Smooth muscle cell (in vitro differentiated cells): ENCODE results near the gene ADCY2. TPM values are rescaled to one million over a fixed set of nuclear protein-coding genes. Genes with fewer than 3 reads are reported as not detected.

Experiments used
- DNase-seq: peaks from one replicate; lab custom pipeline; 2025; ENCODE audit not compliant: unreplicated experiment; lab: John Stamatoyannopoulos, UW
- H2AFZ ChIP-seq: fragments of 200-600 bp; sonication (generic); 2 replicates; pipeline ENCODE4 v1.6.0; 2016; ENCODE audit warnings: antibody characterized with exemption, low read depth, mild to moderate bottlenecking
- H3F3A ChIP-seq: fragments of 200-600 bp; sonication (generic); 2 replicates; pipeline ENCODE4 v1.6.0; 2017; ENCODE audit warnings: antibody characterized with exemption, low read depth
- H3K27ac ChIP-seq: fragments of 200-600 bp; sonication (generic); 2 replicates; pipeline ENCODE4 v1.5.1; 2016; ENCODE audit warnings: low read depth, mild to moderate bottlenecking
- H3K27me3 ChIP-seq: fragments of 200-600 bp; sonication (generic); 2 replicates; pipeline ENCODE4 v1.6.1; 2016; ENCODE audit warnings: low read depth, mild to moderate bottlenecking
- H3K36me3 ChIP-seq: fragments of 200-600 bp; sonication (generic); 2 replicates; pipeline ENCODE4 v1.5.1; 2016; ENCODE audit warnings: low read depth
- H3K4me1 ChIP-seq: fragments of 200-600 bp; sonication (generic); 2 replicates; pipeline ENCODE4 v1.5.1; 2016; ENCODE audit warnings: low read depth
- H3K4me2 ChIP-seq: fragments of 200-600 bp; sonication (generic); 2 replicates; pipeline ENCODE4 v1.6.0; 2016; ENCODE audit warnings: mild to moderate bottlenecking
- H3K4me3 ChIP-seq: fragments of 200-600 bp; sonication (generic); 2 replicates; pipeline ENCODE4 v1.5.1; 2016; ENCODE audit warnings: mild to moderate bottlenecking
- H3K79me2 ChIP-seq: fragments of 200-600 bp; sonication (generic); 2 replicates; pipeline ENCODE4 v1.6.0; 2016; ENCODE audit warnings: low read depth, mild to moderate bottlenecking
- H3K9ac ChIP-seq: fragments of 200-600 bp; sonication (generic); 2 replicates; pipeline ENCODE4 v1.6.0; 2016; ENCODE audit warnings: low read depth
- H3K9me3 ChIP-seq: fragments of 200-600 bp; sonication (generic); replicated peaks from 2 replicates; pipeline ENCODE4 v1.5.1; 2016; ENCODE audit warnings: low read depth
- H4K20me1 ChIP-seq: fragments of 200-600 bp; sonication (generic); 2 replicates; pipeline ENCODE4 v1.6.0; 2016; ENCODE audit warnings: low read depth
- CTCF ChIP-seq: fragments of 200-600 bp; sonication (generic); IDR thresholded peaks from 2 replicates; pipeline ENCODE4 v1.5.1; 2017; ENCODE audit warnings: borderline replicate concordance, mild to moderate bottlenecking, antibody characterized with exemption; ENCODE audit not compliant: insufficient read depth, poor library complexity, severe bottlenecking
- WGBS: methylation state at CpG from one replicate; pipeline ENCODE4 v1.1.7; 2016; ENCODE audit warnings: low lambda C conversion rate; 5-methylcytosine and 5-hydroxymethylcytosine counted together
- polyA plus RNA-seq: library from polyadenylated mRNA; unstranded; fragments of >200 nt; fragmentation: Nextera tagmentation; extraction: Ambion mirVana; gene quantifications from 2 replicates; pipeline ENCODE4 v1.2.1, GENCODE V29; 2016
- total RNA-seq: library from RNA; depleted of rRNA; stranded (reverse); fragments of >200 nt; gene quantifications from 2 replicates; pipeline ENCODE4 v1.2.3, GENCODE V29; 2014

Gene ADCY2
- total and polyA plus RNA-seq, 2 experiments from 2014 or later, result 2.8 to 8.0 TPM

DNA sequence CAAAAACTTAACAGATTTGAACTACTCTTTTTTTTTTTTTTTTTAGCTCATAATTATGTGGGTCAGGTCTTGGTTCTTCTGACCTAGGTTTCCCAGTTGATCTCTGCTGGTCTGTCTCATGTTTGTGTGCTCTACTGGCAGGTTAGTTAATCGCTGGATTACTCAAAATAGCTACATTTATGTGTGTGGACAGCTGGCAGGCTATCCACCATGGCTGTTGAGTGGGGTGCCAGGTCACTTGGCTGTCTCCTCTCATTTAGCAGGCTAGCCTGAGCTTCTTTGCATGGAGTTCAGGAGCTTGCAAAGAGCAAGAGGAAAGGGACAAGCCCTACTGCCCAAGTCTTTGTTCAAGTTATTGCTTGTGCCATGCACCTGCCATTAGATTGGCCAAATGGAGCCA lies 9.3 kb downstream of the ADCY2 start:
- no peak overlapping the region for H3K27ac ChIP-seq
- WGBS, result 89% methylated on average over 1 of the region's 1 CpG

GRCh38 chr5:7410936-7411511 lies 15.1 kb downstream of the ADCY2 start:
- 48% methylated on average over 5 of the region's 5 CpGs for WGBS
- Histone ChIP-seq H3K79me2 (no peaks in the 10 kb centered on the region), H3K9ac (peak overlapping the region; percentile 2), H4K20me1 (no peaks in the 10 kb centered on the region), H3K27ac (peak overlapping the region; percentile 72), H3K9me3 (no peaks in the 10 kb centered on the region), H3K27me3 (no peaks in the 10 kb centered on the region), H2AFZ (peak overlapping the region; percentile 34), H3F3A (peaks cover 5% of the 10 kb centered on the region), H3K4me1 (no peaks in the 10 kb centered on the region), H3K36me3 (no peaks in the 10 kb centered on the region), H3K4me2 (peak overlapping the region; percentile 12), H3K4me3 (no peak overlapping the region)
- no peak for TF ChIP-seq CTCF
- no peak for DNase-seq

More for the DNA sequence above, 9.3 kb downstream of the ADCY2 start:
- Histone ChIP-seq H3F3A (no peaks in the 10 kb centered on the region), H3K4me1 (no peaks in the 10 kb centered on the region), H3K9ac (no peak overlapping the region), H3K9me3 (no peaks in the 10 kb centered on the region), H2AFZ (no peak overlapping the region), H3K36me3 (no peaks in the 10 kb centered on the region), H4K20me1 (no peaks in the 10 kb centered on the region), H3K4me3 (no peak overlapping the region), H3K27me3 (no peaks in the 10 kb centered on the region), H3K79me2 (peaks cover 3% of the 10 kb centered on the region), H3K4me2 (no peak overlapping the region)
- no peak for DNase-seq
- TF ChIP-seq CTCF, result no peak

DNA sequence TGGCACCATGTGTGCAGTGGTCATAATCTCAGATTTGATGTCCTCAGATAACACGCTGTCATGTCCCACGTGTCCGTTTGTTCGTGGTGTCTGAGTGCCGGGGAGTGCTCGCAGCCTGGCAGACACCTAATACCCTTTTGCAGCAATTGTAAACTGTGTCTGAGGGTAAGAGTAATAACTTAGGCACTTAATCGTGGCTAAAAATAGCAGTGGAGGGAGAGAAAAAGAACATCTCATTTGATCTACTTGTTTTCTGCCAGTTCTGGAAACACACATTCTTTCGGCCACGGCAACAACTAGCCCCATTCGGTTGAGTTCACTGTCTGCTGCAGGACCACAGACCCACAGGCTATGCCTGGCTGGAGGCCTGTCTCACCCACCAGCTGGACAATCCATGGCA lies 16.5 kb downstream of the ADCY2 start:
- no peaks in the 10 kb centered on the region for H4K20me1 ChIP-seq
- no peaks in the 10 kb centered on the region for H3K79me2 ChIP-seq
- H3K9me3 ChIP-seq, result no peaks in the 10 kb centered on the region
- WGBS, result 9% methylated on average over 10 of the region's 10 CpGs
- peak overlapping the region; percentile 35 for H3K27ac ChIP-seq
- H3K4me3 ChIP-seq, result no peak overlapping the region
- TF ChIP-seq CTCF, result no peak
- no peaks in the 10 kb centered on the region for H3K4me1 ChIP-seq
- H3F3A ChIP-seq, result peaks cover 5% of the 10 kb centered on the region
- no peak overlapping the region for H2AFZ ChIP-seq
- H3K4me2 ChIP-seq, result peak overlapping the region; percentile 39
- no peak for DNase-seq
- H3K27me3 ChIP-seq, result no peaks in the 10 kb centered on the region
- no peaks in the 10 kb centered on the region for H3K36me3 ChIP-seq
- H3K9ac ChIP-seq, result no peak overlapping the region

GRCh38 chr5:7415123-7415522 lies 19.2 kb downstream of the ADCY2 start:
- H3K4me3 ChIP-seq, result no peak overlapping the region
- no peaks in the 10 kb centered on the region for H4K20me1 ChIP-seq
- 61% methylated on average over 7 of the region's 7 CpGs for WGBS
- no peak overlapping the region for H2AFZ ChIP-seq
- H3K9me3 ChIP-seq, result no peaks in the 10 kb centered on the region
- no peaks in the 10 kb centered on the region for H3K27me3 ChIP-seq
- no peak for TF ChIP-seq CTCF
- peaks cover 5% of the 10 kb centered on the region for H3K4me1 ChIP-seq
- no peak for DNase-seq
- peaks cover 5% of the 10 kb centered on the region for H3F3A ChIP-seq
- peak overlapping the region; percentile 14 for H3K27ac ChIP-seq
- H3K36me3 ChIP-seq, result no peaks in the 10 kb centered on the region
- no peak overlapping the region for H3K9ac ChIP-seq
- no peaks in the 10 kb centered on the region for H3K79me2 ChIP-seq
- no peak overlapping the region for H3K4me2 ChIP-seq
